IMR-90 (cell line): Measurements from ENCODE around the gene BCL2L12. TPM values are rescaled to one million over a fixed set of nuclear protein-coding genes. Genes with fewer than 3 reads are reported as not detected.

Experiments
- ATAC-seq: fragments of 200-7000 bp; cut with Tn5 transposase; 2 replicates; pipeline ENCODE4 v1.9.1; 2020; ENCODE audit warnings: low read depth, mild to moderate bottlenecking, moderate library complexity
- BruUV-seq: library from RNA; stranded (reverse); fragments of 400-500 nt; replicated peaks from 2 replicates; lab custom pipeline; 2021; lab: Mats Ljungman, UMichigan
- CTCF ChIA-PET: fragments of 300-600 bp; formaldehyde crosslinking; extraction: SDS; loops from one replicate; lab custom pipeline; 2021; ENCODE audit warnings: antibody characterized with exemption; lab: Yijun Ruan, JAX
- POLR2A ChIA-PET: fragments of 300-600 bp; sonication (Branson Sonifier 250); formaldehyde crosslinking; loops from one replicate; lab custom pipeline; 2022; ENCODE audit warnings: antibody characterized with exemption; ENCODE audit not compliant: unreplicated experiment; lab: Charles Lee
- DNase-seq: peaks from one replicate; pipeline ENCODE4 v3.0.0; 2013
- H2AFZ ChIP-seq: replicated peaks from 2 replicates; pipeline ENCODE3; 2013; ENCODE audit warnings: low read length, mild to moderate bottlenecking; ENCODE audit not compliant: poor library complexity
- H2AK5ac ChIP-seq: 2 replicates; pipeline ENCODE4 v1.6.1; 2013; ENCODE audit warnings: low read depth, low read length, inconsistent platforms
- H2AK9ac ChIP-seq: replicated peaks from 2 replicates; pipeline ENCODE3; 2013; ENCODE audit warnings: mild to moderate bottlenecking, low read depth, low read length, moderate library complexity; ENCODE audit not compliant: poor library complexity
- H2BK120ac ChIP-seq: 2 replicates; pipeline ENCODE4 v1.6.1; 2013; ENCODE audit warnings: low read depth, low read length, inconsistent platforms
- H2BK15ac ChIP-seq: 3 replicates; pipeline ENCODE4 v1.6.1; 2013; ENCODE audit warnings: low read depth, low read length, inconsistent platforms
- H2BK20ac ChIP-seq: 2 replicates; pipeline ENCODE4 v1.6.1; 2013; ENCODE audit warnings: low read depth, mild to moderate bottlenecking, inconsistent platforms, low read length, moderate library complexity
- H2BK5ac ChIP-seq: 2 replicates; pipeline ENCODE4 v1.6.1; 2013; ENCODE audit warnings: mild to moderate bottlenecking, low read depth, low read length, inconsistent platforms; ENCODE audit not compliant: poor library complexity, severe bottlenecking
- H3K14ac ChIP-seq: replicated peaks from 2 replicates; pipeline ENCODE4 v1.6.1; 2013; ENCODE audit warnings: low read depth, low read length, inconsistent platforms
- H3K18ac ChIP-seq: 2 replicates; pipeline ENCODE4 v1.6.1; 2013; ENCODE audit warnings: low read depth, low read length, control low read depth
- H3K23ac ChIP-seq: 2 replicates; pipeline ENCODE4 v1.6.1; 2013; ENCODE audit warnings: low read depth, low read length, inconsistent platforms
- H3K27ac ChIP-seq: 2 replicates; pipeline ENCODE4 v1.5.1; 2013; ENCODE audit warnings: mild to moderate bottlenecking, control low read depth, low read length; ENCODE audit not compliant: insufficient read depth
- H3K27me3 ChIP-seq: 2 replicates; pipeline ENCODE4 v1.6.1; 2013; ENCODE audit warnings: low read length; ENCODE audit not compliant: control insufficient read depth, insufficient read depth
- H3K36me3 ChIP-seq: 2 replicates; pipeline ENCODE4 v1.6.1; 2013; ENCODE audit warnings: low read length, mixed read lengths; ENCODE audit not compliant: control insufficient read depth, insufficient read depth
- H3K4ac ChIP-seq: 2 replicates; pipeline ENCODE4 v1.6.1; 2013; ENCODE audit warnings: low read depth, low read length, inconsistent platforms
- H3K4me1 ChIP-seq: 2 replicates; pipeline ENCODE4 v1.6.1; 2013; ENCODE audit warnings: low read length, mixed read lengths; ENCODE audit not compliant: control insufficient read depth, insufficient read depth
- H3K4me2 ChIP-seq: 2 replicates; pipeline ENCODE4 v1.6.1; 2013; ENCODE audit warnings: low read depth, mild to moderate bottlenecking, control low read depth, low read length, moderate library complexity
- H3K4me3 ChIP-seq: 2 replicates; pipeline ENCODE4 v1.5.1; 2013; ENCODE audit warnings: low read depth, mild to moderate bottlenecking, control low read depth, low read length, moderate library complexity; ENCODE audit not compliant: insufficient read depth
- H3K56ac ChIP-seq: 2 replicates; pipeline ENCODE4 v1.6.1; 2013; ENCODE audit warnings: low read length, inconsistent platforms; ENCODE audit not compliant: insufficient read depth; ENCODE audit errors: extremely low read depth
- H3K79me1 ChIP-seq, 2 experiments: 2 replicates each; pipeline ENCODE4 v1.6.1; 2013; ENCODE audit warnings: low read length in 2 of 2, inconsistent platforms in 1 of 2, low read depth in 1 of 2
- H3K9ac ChIP-seq: 2 replicates; pipeline ENCODE4 v1.6.1; 2013; ENCODE audit warnings: low read depth, low read length, control low read depth
- H3K9me1 ChIP-seq: 2 replicates; pipeline ENCODE4 v1.6.1; 2013; ENCODE audit warnings: low read length, inconsistent platforms; ENCODE audit not compliant: insufficient read depth
- H3K9me3 ChIP-seq: 2 replicates; pipeline ENCODE4 v1.6.1; 2013; ENCODE audit warnings: low read length; ENCODE audit not compliant: control insufficient read depth, insufficient read depth
- H4K20me1 ChIP-seq: 2 replicates; pipeline ENCODE4 v1.6.1; 2013; ENCODE audit warnings: low read length, inconsistent platforms; ENCODE audit not compliant: insufficient read depth
- H4K5ac ChIP-seq: 2 replicates; pipeline ENCODE4 v1.6.1; 2013; ENCODE audit warnings: mild to moderate bottlenecking, low read depth, low read length, control low read depth
- H4K8ac ChIP-seq, 2 experiments: 2 replicates each; pipeline ENCODE4 v1.6.1; 2013; ENCODE audit warnings: low read depth in 2 of 2, low read length in 2 of 2, control low read depth in 1 of 2, inconsistent platforms in 1 of 2
- H4K91ac ChIP-seq: 2 replicates; pipeline ENCODE4 v1.6.1; 2013; ENCODE audit warnings: low read depth, low read length, inconsistent platforms; ENCODE audit not compliant: insufficient read depth
- BHLHE40 ChIP-seq: fragments of 150-350 bp; IDR thresholded peaks from 2 replicates; pipeline ENCODE4 v1.6.1; 2016; ENCODE audit warnings: mild to moderate bottlenecking, low read depth, low read length
- CEBPB ChIP-seq: IDR thresholded peaks from 2 replicates; pipeline ENCODE4 v1.6.1; 2012; ENCODE audit warnings: low read depth, low read length, improper control_type of control experiment
- CHD1 ChIP-seq: IDR thresholded peaks from 2 replicates; pipeline ENCODE4 v1.6.1; 2012; ENCODE audit warnings: low read depth, low read length, improper control_type of control experiment
- FOS ChIP-seq: fragments of 150-350 bp; IDR thresholded peaks from 2 replicates; pipeline ENCODE4 v1.6.1; 2016; ENCODE audit warnings: low read depth, low read length
- MAFK ChIP-seq: IDR thresholded peaks from 2 replicates; pipeline ENCODE4 v1.6.1; 2012; ENCODE audit warnings: low read depth, low read length, improper control_type of control experiment
- MAZ ChIP-seq: IDR thresholded peaks from 2 replicates; pipeline ENCODE4 v1.6.1; 2012; ENCODE audit warnings: low read depth, mild to moderate bottlenecking, low read length, improper control_type of control experiment, moderate library complexity, borderline replicate concordance
- NFE2L2 ChIP-seq: fragments of 150-350 bp; IDR thresholded peaks from 2 replicates; pipeline ENCODE4 v1.6.1; 2016; ENCODE audit warnings: low read depth, mild to moderate bottlenecking, low read length
- POLR2A ChIP-seq: IDR thresholded peaks from 2 replicates; pipeline ENCODE4 v1.6.1; 2012; ENCODE audit warnings: mild to moderate bottlenecking, low read depth, low read length
- RAD21 ChIP-seq: IDR thresholded peaks from 2 replicates; pipeline ENCODE4 v1.6.1; 2012; ENCODE audit warnings: low read length, improper control_type of control experiment
- RFX5 ChIP-seq: IDR thresholded peaks from 2 replicates; pipeline ENCODE4 v1.8.0; 2012; ENCODE audit warnings: low read depth, mild to moderate bottlenecking, low read length, moderate library complexity
- SMC3 ChIP-seq: fragments of 150-350 bp; IDR thresholded peaks from 2 replicates; pipeline ENCODE4 v1.6.1; 2016; ENCODE audit warnings: low read depth, mild to moderate bottlenecking, antibody characterized with exemption, low read length, moderate library complexity
- USF2 ChIP-seq: fragments of 150-350 bp; IDR thresholded peaks from 2 replicates; pipeline ENCODE4 v1.6.1; 2017; ENCODE audit warnings: mild to moderate bottlenecking, antibody characterized with exemption, low read length, low read depth
- WGBS, 2 experiments: methylation state at CpG; one replicate each; pipeline versions ENCODE4 v1.1.5 to v1.1.7; 2013; ENCODE audit warnings: missing lambda C conversion rate in 2 of 2; ENCODE audit not compliant: insufficient read length in 1 of 2; ENCODE audit errors: extremely low coverage in 2 of 2; 5-methylcytosine and 5-hydroxymethylcytosine counted together
- dilution Hi-C: fragments of 300-500 bp; cut with HindIII; formaldehyde crosslinking; loops from one replicate; pipeline ENCODE4 v1.14.3; 2018; ENCODE audit warnings: low sequenced_read_pairs; ENCODE audit not compliant: unreplicated experiment
- in situ Hi-C: fragments of 300-500 bp; cut with MboI; formaldehyde crosslinking; loops from 3 replicates; pipeline ENCODE4 v1.14.3; 2019; ENCODE audit warnings: low sequenced_read_pairs, inconsistent platforms, mixed read lengths
- intact Hi-C: fragments of 100-400 bp; cut with micrococcal nuclease; formaldehyde crosslinking; loops from 2 replicates; pipeline ENCODE4 v1.10.0; 2022
- polyA plus RNA-seq, 3 experiments: library from polyadenylated mRNA; depleted of rRNA; stranded (reverse); fragments of >200 nt; gene quantifications; 2 replicates each; pipeline ENCODE4 v1.2.3, GENCODE V29; 2012; ENCODE audit warnings: low replicate concordance in 1 of 3
- total RNA-seq: library from RNA; depleted of rRNA; stranded (reverse); fragments of >200 nt; gene quantifications from 2 replicates; pipeline ENCODE4 v1.2.3, GENCODE V29; 2012
- TF ChIP-seq, protein P1 (sequence below): fragments of 150-350 bp; IDR thresholded peaks from 2 replicates; pipeline ENCODE4 v1.6.1; 2016; ENCODE audit warnings: low read depth, mild to moderate bottlenecking, low read length, moderate library complexity, borderline replicate concordance

BCL2L12 gene
- total and polyA plus RNA-seq, 2 of the 4 experiments (the other 2 are of a cell fraction) = 3.9 to 32.6 TPM

- Histone ChIP-seq H3K27me3 (no peaks in the 10 kb centered on the region), H3K18ac (no peak overlapping the region), H2BK5ac (no peak overlapping the region), H2BK20ac (no peak overlapping the region), H3K4me1 (no peaks in the 10 kb centered on the region), H2AK5ac (no peak overlapping the region), H2AFZ (no peak overlapping the region), H3K56ac (no peak overlapping the region), H2BK15ac (no peak overlapping the region), H3K9me1 (0 out of 2 replicates have a peak, but pooled peaks cover 3% of the 10 kb centered on the region), H4K91ac (no peak overlapping the region), H3K14ac (no peak overlapping the region), H3K36me3 (peaks cover 32% of the 10 kb centered on the region), H3K9ac (no peak overlapping the region), H3K27ac (no peak overlapping the region), H3K4me3 (no peak overlapping the region), H4K20me1 (no peaks in the 10 kb centered on the region), H2BK120ac (no peak overlapping the region), H3K4ac (no peak overlapping the region), H4K8ac (no peak overlapping the region), H4K5ac (no peak overlapping the region), H3K23ac (no peak overlapping the region), H3K9me3 (no peaks in the 10 kb centered on the region), H3K4me2 (no peak overlapping the region), H3K79me1 (no peaks in the 10 kb centered on the region), H2AK9ac (no peak overlapping the region)
- POLR2A ChIA-PET = no interaction called here
- ATAC-seq (no peak), DNase-seq (no peak)
- TF ChIP-seq MAZ (no peak), POLR2A (no peak), FOS (no peak), RFX5 (no peak), BHLHE40 (no peak), USF2 (no peak), SMC3 (no peak), MAFK (no peak), CEBPB (no peak), CHD1 (no peak), NFE2L2 (no peak), RAD21 (no peak)
- TF ChIP-seq, protein P1, sequence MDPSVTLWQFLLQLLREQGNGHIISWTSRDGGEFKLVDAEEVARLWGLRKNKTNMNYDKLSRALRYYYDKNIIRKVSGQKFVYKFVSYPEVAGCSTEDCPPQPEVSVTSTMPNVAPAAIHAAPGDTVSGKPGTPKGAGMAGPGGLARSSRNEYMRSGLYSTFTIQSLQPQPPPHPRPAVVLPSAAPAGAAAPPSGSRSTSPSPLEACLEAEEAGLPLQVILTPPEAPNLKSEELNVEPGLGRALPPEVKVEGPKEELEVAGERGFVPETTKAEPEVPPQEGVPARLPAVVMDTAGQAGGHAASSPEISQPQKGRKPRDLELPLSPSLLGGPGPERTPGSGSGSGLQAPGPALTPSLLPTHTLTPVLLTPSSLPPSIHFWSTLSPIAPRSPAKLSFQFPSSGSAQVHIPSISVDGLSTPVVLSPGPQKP = no peak
- 66% methylated on average over 21 of the region's 40 CpGs; no CpG with 5 or more reads in 1 of the 2 experiments for WGBS, 2 experiments
- dilution Hi-C loops (no loop called here), intact Hi-C loops (no loop called here), in situ Hi-C loops (no loop called here)
- CTCF ChIA-PET = no interaction called here
- no TSS peak for BruUV-seq
Measured at GRCh38 chr19:49701271-49701786, 35.6 kb downstream of the BCL2L12 start.
